ENCODE data around the gene SLC8A1. TPM values are rescaled to one million over a fixed set of nuclear protein-coding genes. Genes with fewer than 3 reads are reported as not detected.

The SLC8A1 gene
- total RNA-seq, 2 experiments from 2014 or later: 0.47 to 0.59 TPM

DNA sequence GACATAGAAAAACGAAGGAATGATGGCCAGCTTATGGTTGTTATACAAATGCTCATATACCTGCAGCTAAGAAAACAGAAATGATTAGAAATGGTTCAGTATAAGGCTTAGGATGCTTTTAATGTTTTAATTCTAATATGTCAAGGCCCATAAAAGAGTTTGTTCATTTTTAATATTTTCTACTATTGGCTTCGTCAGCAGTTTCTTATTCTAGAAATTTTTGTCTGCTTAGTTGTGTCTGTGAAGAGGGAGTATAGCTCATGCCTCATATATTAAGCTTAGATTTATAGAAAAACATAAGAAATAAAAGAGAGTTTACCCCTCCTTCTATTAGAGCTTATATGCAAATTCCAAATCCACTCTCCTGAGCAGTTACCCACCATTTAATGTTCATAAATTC is 292.6 kb downstream of the SLC8A1 start:
- Histone ChIP-seq H3K9me3 (ENCODE audit: control insufficient read depth in 1 of 2, insufficient read depth in 1 of 2, low read length in 2 of 2) (no peaks in the 10 kb centered on the region), H3K4me3 (ENCODE audit: low read length) (no peak overlapping the region), H3K4me1 (ENCODE audit: insufficient read depth, low read length) (no peaks in the 10 kb centered on the region), H3K36me3 (ENCODE audit: insufficient read depth, low read length) (no peaks in the 10 kb centered on the region), H3K27ac (ENCODE audit: low read depth in 1 of 2, low read length in 2 of 2) (no peak overlapping the region), H3K27me3 (ENCODE audit: control insufficient read depth in 1 of 2, insufficient read depth in 2 of 2, low read length in 2 of 2) (no peaks in the 10 kb centered on the region)
- ChIA-PET POLR2A (no interaction called here), CTCF (no interaction called here)
- H3K27me3 Mint-ChIP-seq: no peaks in the 10 kb centered on the region
- no peak for DNase-seq
- H3K4me3 Mint-ChIP-seq: no peak overlapping the region
- no peaks in the 10 kb centered on the region for H3K36me3 Mint-ChIP-seq (ENCODE audit: low read depth)
- H3K27ac Mint-ChIP-seq: no peak overlapping the region
- intact Hi-C loops (cut with DNase I, micrococcal nuclease): no loop called here
- TF ChIP-seq, protein P1, sequence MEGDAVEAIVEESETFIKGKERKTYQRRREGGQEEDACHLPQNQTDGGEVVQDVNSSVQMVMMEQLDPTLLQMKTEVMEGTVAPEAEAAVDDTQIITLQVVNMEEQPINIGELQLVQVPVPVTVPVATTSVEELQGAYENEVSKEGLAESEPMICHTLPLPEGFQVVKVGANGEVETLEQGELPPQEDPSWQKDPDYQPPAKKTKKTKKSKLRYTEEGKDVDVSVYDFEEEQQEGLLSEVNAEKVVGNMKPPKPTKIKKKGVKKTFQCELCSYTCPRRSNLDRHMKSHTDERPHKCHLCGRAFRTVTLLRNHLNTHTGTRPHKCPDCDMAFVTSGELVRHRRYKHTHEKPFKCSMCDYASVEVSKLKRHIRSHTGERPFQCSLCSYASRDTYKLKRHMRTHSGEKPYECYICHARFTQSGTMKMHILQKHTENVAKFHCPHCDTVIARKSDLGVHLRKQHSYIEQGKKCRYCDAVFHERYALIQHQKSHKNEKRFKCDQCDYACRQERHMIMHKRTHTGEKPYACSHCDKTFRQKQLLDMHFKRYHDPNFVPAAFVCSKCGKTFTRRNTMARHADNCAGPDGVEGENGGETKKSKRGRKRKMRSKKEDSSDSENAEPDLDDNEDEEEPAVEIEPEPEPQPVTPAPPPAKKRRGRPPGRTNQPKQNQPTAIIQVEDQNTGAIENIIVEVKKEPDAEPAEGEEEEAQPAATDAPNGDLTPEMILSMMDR (IDR thresholded peaks at IDR 0.05): no peak
- no peaks in the 10 kb centered on the region for H3K4me1 Mint-ChIP-seq (ENCODE audit: low read depth)
- no peaks in the 10 kb centered on the region for H3K9me3 Mint-ChIP-seq
- ATAC-seq (ENCODE audit: poor library complexity): no peak

DNA sequence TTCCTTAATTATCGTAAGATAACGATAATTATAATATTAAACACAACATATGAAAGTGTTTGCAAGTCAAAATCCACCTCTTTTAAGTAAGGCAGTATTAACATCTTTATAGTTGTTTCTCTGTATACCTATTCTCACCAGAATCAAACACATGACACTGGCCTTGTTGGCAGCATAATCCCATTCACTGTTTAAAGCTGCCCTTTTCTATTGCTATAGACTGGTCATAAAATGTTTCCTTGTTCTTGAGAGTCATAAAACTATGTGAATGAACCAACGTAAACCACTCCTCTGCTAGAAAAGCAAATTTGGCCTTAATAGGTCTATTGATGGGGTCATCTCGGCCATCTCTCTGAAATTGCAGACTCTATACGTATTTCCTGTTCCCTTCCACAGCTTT is 293.1 kb downstream of the SLC8A1 start:
- intact Hi-C loops (cut with DNase I, micrococcal nuclease): no loop called here
- no peaks in the 10 kb centered on the region for H3K27me3 ChIP-seq (ENCODE audit: control insufficient read depth in 1 of 2, insufficient read depth in 2 of 2, low read length in 2 of 2)
- ATAC-seq (ENCODE audit: poor library complexity) (no peak), DNase-seq (no peak)
- H3K27ac ChIP-seq (ENCODE audit: low read depth in 1 of 2, low read length in 2 of 2): no peak overlapping the region
- ChIA-PET POLR2A (no interaction called here), CTCF (no interaction called here)
- no peaks in the 10 kb centered on the region for H3K36me3 ChIP-seq (ENCODE audit: insufficient read depth, low read length)
- H3K4me3 ChIP-seq (ENCODE audit: low read length): no peak overlapping the region
- no peaks in the 10 kb centered on the region for H3K9me3 ChIP-seq (ENCODE audit: control insufficient read depth in 1 of 2, insufficient read depth in 1 of 2, low read length in 2 of 2)
- no peak overlapping the region for H3K4me3 Mint-ChIP-seq
- TF ChIP-seq, protein P1 (IDR thresholded peaks at IDR 0.05): no peak
- H3K4me1 ChIP-seq (ENCODE audit: insufficient read depth, low read length): no peaks in the 10 kb centered on the region
- no peak overlapping the region for H3K27ac Mint-ChIP-seq
- no peaks in the 10 kb centered on the region for H3K27me3 Mint-ChIP-seq
- no peaks in the 10 kb centered on the region for H3K36me3 Mint-ChIP-seq (ENCODE audit: low read depth)
- no peaks in the 10 kb centered on the region for H3K9me3 Mint-ChIP-seq
- H3K4me1 Mint-ChIP-seq (ENCODE audit: low read depth): no peaks in the 10 kb centered on the region

DNA sequence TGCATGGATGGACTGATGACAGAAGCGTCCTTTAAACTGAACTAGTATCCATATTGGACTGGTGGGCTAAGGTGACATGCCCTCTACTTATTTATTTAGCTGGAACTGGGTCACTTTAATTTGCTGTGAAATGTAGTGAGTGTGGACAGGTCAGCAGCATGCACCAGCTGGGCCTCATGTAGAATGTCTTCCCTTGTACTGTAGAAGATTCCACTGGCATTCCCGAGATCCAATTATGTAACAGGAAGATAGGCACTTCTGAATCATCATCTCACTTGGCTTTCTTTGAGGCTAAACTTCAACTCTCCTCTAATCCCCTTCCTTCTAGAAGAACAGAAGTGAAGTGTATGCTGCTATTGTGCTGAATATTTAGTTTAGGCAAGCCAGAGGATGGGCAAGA is 296.2 kb downstream of the SLC8A1 start:
- no peaks in the 10 kb centered on the region for H3K27me3 ChIP-seq (ENCODE audit: control insufficient read depth in 1 of 2, insufficient read depth in 2 of 2, low read length in 2 of 2)
- intact Hi-C loops (cut with DNase I, micrococcal nuclease): no loop called here
- ChIA-PET CTCF (no interaction called here), POLR2A (no interaction called here)
- H3K36me3 ChIP-seq (ENCODE audit: insufficient read depth, low read length): no peaks in the 10 kb centered on the region
- DNase-seq: no peak
- TF ChIP-seq, protein P1 (IDR thresholded peaks at IDR 0.05): no peak
- H3K9me3 ChIP-seq (ENCODE audit: control insufficient read depth in 1 of 2, insufficient read depth in 1 of 2, low read length in 2 of 2): no peaks in the 10 kb centered on the region
- no peak overlapping the region for H3K4me3 Mint-ChIP-seq
- no peak overlapping the region for H3K27ac Mint-ChIP-seq
- H3K27me3 Mint-ChIP-seq: no peaks in the 10 kb centered on the region
- ATAC-seq (ENCODE audit: poor library complexity): no peak
- H3K4me3 ChIP-seq (ENCODE audit: low read length): no peak overlapping the region
- no peak overlapping the region for H3K27ac ChIP-seq (ENCODE audit: low read depth in 1 of 2, low read length in 2 of 2)
- H3K4me1 Mint-ChIP-seq (ENCODE audit: low read depth): no peaks in the 10 kb centered on the region
- H3K9me3 Mint-ChIP-seq: no peaks in the 10 kb centered on the region
- H3K4me1 ChIP-seq (ENCODE audit: insufficient read depth, low read length): no peaks in the 10 kb centered on the region
- H3K36me3 Mint-ChIP-seq (ENCODE audit: low read depth): no peaks in the 10 kb centered on the region
